Endodermal cell (in vitro differentiated cells): ENCODE measurements around the gene FAF2. TPM values are rescaled to one million over a fixed set of nuclear protein-coding genes. Genes with fewer than 3 reads are reported as not detected.
A peak's percentile ranks its signal among the peaks of the same experiment; 100 is the strongest.

Experiments used
- DNase-seq: peaks from one replicate; pipeline ENCODE4 v3.0.0-alpha.2; 2017
- H3K27ac ChIP-seq: 2 replicates; pipeline ENCODE4 v1.5.1; 2013; ENCODE audit warnings: mild to moderate bottlenecking, low read depth, low read length, moderate library complexity
- H3K27me3 ChIP-seq: 2 replicates; pipeline ENCODE4 v1.6.1; 2013; ENCODE audit warnings: mild to moderate bottlenecking, low read length, moderate library complexity; ENCODE audit not compliant: insufficient read depth, control insufficient read depth, poor library complexity, severe bottlenecking
- H3K36me3 ChIP-seq: 2 replicates; pipeline ENCODE4 v1.7.0; 2013; ENCODE audit warnings: mild to moderate bottlenecking, low read length, moderate library complexity; ENCODE audit not compliant: control insufficient read depth, insufficient read depth
- H3K4me1 ChIP-seq: one replicate; pipeline ENCODE4 v1.7.0; 2013; ENCODE audit warnings: low read length; ENCODE audit not compliant: control insufficient read depth, insufficient read depth
- H3K4me3 ChIP-seq: 2 replicates; pipeline ENCODE4 v1.5.1; 2013; ENCODE audit warnings: mild to moderate bottlenecking, low read length, moderate library complexity
- H3K9ac ChIP-seq: 2 replicates; pipeline ENCODE4 v1.6.1; 2013; ENCODE audit warnings: mild to moderate bottlenecking, low read length, moderate library complexity; ENCODE audit not compliant: poor library complexity, severe bottlenecking; ENCODE audit errors: extremely low read depth
- H3K9me3 ChIP-seq: 2 replicates; pipeline ENCODE4 v1.6.1; 2013; ENCODE audit warnings: mild to moderate bottlenecking, low read length, moderate library complexity; ENCODE audit not compliant: control insufficient read depth
- H3K27ac Mint-ChIP-seq: 2 replicates; pipeline ENCODE4 v1.8.0; 2020; ENCODE audit warnings: mixed read lengths
- H3K27me3 Mint-ChIP-seq: 2 replicates; pipeline ENCODE4 v1.8.0; 2021; ENCODE audit warnings: mild to moderate bottlenecking, mixed read lengths; ENCODE audit not compliant: insufficient read depth
- H3K36me3 Mint-ChIP-seq: 2 replicates; pipeline ENCODE4 v1.8.0; 2020; ENCODE audit warnings: low read depth, mixed read lengths
- H3K4me1 Mint-ChIP-seq: 2 replicates; pipeline ENCODE4 v1.8.0; 2020; ENCODE audit warnings: mixed read lengths
- H3K4me3 Mint-ChIP-seq: 2 replicates; pipeline ENCODE4 v1.8.0; 2020; ENCODE audit warnings: mild to moderate bottlenecking, moderate library complexity, mixed read lengths
- H3K9me3 Mint-ChIP-seq: 2 replicates; pipeline ENCODE4 v1.8.0; 2020; ENCODE audit warnings: mild to moderate bottlenecking, mixed read lengths
- CTCF ChIP-seq: fragments of 200-600 bp; sonication (generic); conservative IDR thresholded peaks from 2 replicates; pipeline ENCODE4 v1.5.0; 2021; ENCODE audit warnings: antibody characterized with exemption, mild to moderate bottlenecking
- whole genome bisulfite sequencing, 2 experiments: methylation state at CpG; one replicate each; pipeline versions ENCODE4 v1.1.5 to v1.1.7; 2013; ENCODE audit warnings: missing lambda C conversion rate in 2 of 2, mixed read lengths in 1 of 2; ENCODE audit not compliant: insufficient coverage in 1 of 2, insufficient read length in 1 of 2; 5-methylcytosine and 5-hydroxymethylcytosine counted together
- total RNA-seq, 2 donors: library from RNA; stranded (reverse); fragmentation: NEBNext Ultra II Directional in 1 of 2; extraction: Animal tissue kit (Norgen Biotek cat#: 25700) in 1 of 2; gene quantifications; 2 replicates in 1 of 2; 3 replicates in 1 of 2; pipeline ENCODE4 v1.2.1, GENCODE V29; 2021

Gene FAF2
- total RNA-seq, 2 donors from 2014 or later, result 42.9 to 53.0 TPM

- 93 to 97% methylated on average over 9 of the region's 9 CpGs for WGBS, 2 experiments
- H3K4me1 Mint-ChIP-seq, result peaks cover 14% of the 10 kb centered on the region
These were observed 84.6 kb downstream of the FAF2 start for GRCh38 chr5:176532795-176533194.

GRCh38 chr5:176533390-176533789, 85.2 kb downstream of the FAF2 start:
- no peaks in the 10 kb centered on the region for H3K9me3 Mint-ChIP-seq
- Histone ChIP-seq H3K27me3 (no peaks in the 10 kb centered on the region), H3K9ac (no peak overlapping the region), H3K36me3 (peaks cover 49% of the 10 kb centered on the region), H3K4me3 (no peak overlapping the region), H3K27ac (no peak overlapping the region), H3K9me3 (no peaks in the 10 kb centered on the region), H3K4me1 (peaks cover 10% of the 10 kb centered on the region)
- WGBS, 2 experiments, result 93 to 96% methylated on average over 8 of the region's 8 CpGs
- peaks cover 34% of the 10 kb centered on the region for H3K36me3 Mint-ChIP-seq
- no peak for DNase-seq
- H3K27ac Mint-ChIP-seq, result peak overlapping the region; percentile 75
- no peak for TF ChIP-seq CTCF
- H3K4me1 Mint-ChIP-seq, result peaks cover 14% of the 10 kb centered on the region
- H3K27me3 Mint-ChIP-seq, result no peaks in the 10 kb centered on the region
- no peak overlapping the region for H3K4me3 Mint-ChIP-seq

More at GRCh38 chr5:176532795-176533194, 84.6 kb downstream of the FAF2 start:
- peak overlapping the region; percentile 75 for H3K27ac Mint-ChIP-seq
- Histone ChIP-seq H3K27me3 (no peaks in the 10 kb centered on the region), H3K36me3 (peaks cover 53% of the 10 kb centered on the region), H3K27ac (no peak overlapping the region), H3K4me3 (no peak overlapping the region), H3K9ac (no peak overlapping the region), H3K9me3 (no peaks in the 10 kb centered on the region), H3K4me1 (peaks cover 10% of the 10 kb centered on the region)
- H3K4me3 Mint-ChIP-seq, result no peak overlapping the region
- peak; percentile 49 for DNase-seq
- H3K27me3 Mint-ChIP-seq, result no peaks in the 10 kb centered on the region
- peaks cover 40% of the 10 kb centered on the region for H3K36me3 Mint-ChIP-seq
- H3K9me3 Mint-ChIP-seq, result no peaks in the 10 kb centered on the region
- no peak for TF ChIP-seq CTCF

GRCh38 chr5:176533894-176534611, 85.9 kb downstream of the FAF2 start:
- TF ChIP-seq CTCF, result peak; percentile 30
- H3K27me3 ChIP-seq, result no peaks in the 10 kb centered on the region
- peak; percentile 57 for DNase-seq
- no peaks in the 10 kb centered on the region for H3K9me3 ChIP-seq
- 83 to 89% methylated on average over 7 to 10 of the region's 10 CpGs for WGBS, 2 experiments
- H3K4me3 ChIP-seq, result peak overlapping the region; percentile 99
- no peaks in the 10 kb centered on the region for H3K27me3 Mint-ChIP-seq
- no peak overlapping the region for H3K9ac ChIP-seq
- H3K27ac Mint-ChIP-seq, result peak overlapping the region; percentile 86
- peaks cover 17% of the 10 kb centered on the region for H3K4me1 Mint-ChIP-seq
- H3K4me3 Mint-ChIP-seq, result peak overlapping the region; percentile 96
- H3K27ac ChIP-seq, result no peak overlapping the region
- H3K36me3 ChIP-seq, result peaks cover 48% of the 10 kb centered on the region
- H3K9me3 Mint-ChIP-seq, result no peaks in the 10 kb centered on the region
- peaks cover 10% of the 10 kb centered on the region for H3K4me1 ChIP-seq
- peaks cover 30% of the 10 kb centered on the region for H3K36me3 Mint-ChIP-seq
